Measurements from ENCODE around the gene RPL31. TPM values are rescaled to one million over a fixed set of nuclear protein-coding genes. Genes with fewer than 3 reads are reported as not detected.

RPL31 gene
- total and polyA plus RNA-seq, 8 donors: 272 to 7,137 (median 1,362) TPM

DNA sequence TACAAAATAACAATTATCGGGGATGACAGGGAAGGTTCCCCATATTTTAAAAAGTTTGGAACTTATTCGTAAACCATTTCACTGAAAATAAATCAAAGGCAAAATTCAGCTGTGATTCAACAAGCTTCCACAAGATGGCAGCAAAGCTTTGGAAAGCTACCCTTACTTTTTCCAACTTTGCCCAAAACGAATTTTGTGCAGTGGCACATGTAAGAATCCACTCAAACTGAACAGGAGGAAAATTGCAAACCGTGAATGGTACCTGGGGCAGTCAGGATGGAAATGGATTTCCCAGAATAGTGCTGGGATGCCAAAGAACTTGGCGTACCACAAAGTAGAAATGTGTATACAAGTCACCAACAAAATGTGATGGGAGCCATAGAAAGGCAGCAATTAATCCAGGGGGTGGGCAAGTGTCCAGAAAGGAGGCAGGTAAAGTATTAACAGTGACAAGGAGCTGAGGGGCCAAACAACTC lies 10.7 kb downstream of the RPL31 start:
- DNase-seq: peak in 1 of 2 donors; percentile 73
- Histone ChIP-seq H3K9me3 (no peaks in the 10 kb centered on the region), H3K36me3 (peaks cover 26 to 66% (median 54%) of the 10 kb centered on the region in 4 donors), H3K27me3 (no peaks in the 10 kb centered on the region), H3K4me3 (no peak overlapping the region), H3K27ac (no peak overlapping the region), H3K4me1 (peaks cover 0 to 24% (median 6%) of the 10 kb centered on the region in 4 donors)
- intact Hi-C loops (cut with DNase I; ENCODE audit: low total_unique reads): loop anchor here (5.0 kb wide), 1 partner anchor 135 kb away; no protein-coding TSS in a partner anchor
- TF ChIP-seq CTCF (IDR thresholded peaks at IDR 0.05): peak in 5 of 7 experiments; percentile 71 to 91 (median 83)
- TF ChIP-seq POLR2A (IDR thresholded peaks at IDR 0.05): no peak
- TF ChIP-seq POLR2AphosphoS5 (IDR thresholded peaks at IDR 0.05): peak in 1 of 3 donors; percentile 52
- TF ChIP-seq EP300 (IDR thresholded peaks at IDR 0.05): no peak
- WGBS, 5 donors: 28 to 40% (median 35%) methylated on average over 5 of the region's 5 CpGs

DNA sequence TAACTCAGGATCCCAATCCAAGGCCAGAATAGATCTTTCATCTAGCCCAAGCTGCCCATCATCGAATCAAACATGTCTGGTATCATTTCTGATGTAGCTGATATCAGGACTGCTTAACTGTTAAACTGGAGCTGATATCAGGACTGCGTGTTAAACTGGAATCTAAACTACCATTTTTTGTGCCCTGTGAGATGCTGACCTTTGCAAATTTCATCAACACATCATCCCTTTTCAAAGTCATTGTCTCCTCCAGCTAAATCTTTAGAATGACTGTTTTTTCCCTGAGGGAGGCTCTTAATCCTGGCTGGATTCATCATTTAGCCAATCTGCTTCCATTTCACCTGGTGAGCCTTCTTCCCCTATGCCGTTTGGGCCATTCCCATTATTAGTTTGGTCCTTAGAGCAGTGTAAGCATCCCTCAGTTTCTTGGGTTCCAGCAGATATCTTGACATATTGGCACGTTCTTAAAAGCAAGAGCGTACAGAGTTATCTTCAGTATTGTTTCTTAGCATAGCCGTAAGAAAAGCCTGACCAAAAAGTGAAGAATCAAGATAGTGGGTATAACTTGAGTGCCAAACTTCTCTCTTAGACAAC lies 12.3 kb downstream of the RPL31 start:
- peaks cover 21 to 62% (median 52%) of the 10 kb centered on the region in 4 donors for H3K36me3 ChIP-seq
- H3K9me3 ChIP-seq: no peaks in the 10 kb centered on the region
- no peak overlapping the region for H3K4me3 ChIP-seq
- DNase-seq: no peak
- no peak for TF ChIP-seq POLR2A (IDR thresholded peaks at IDR 0.05)
- TF ChIP-seq EP300 (IDR thresholded peaks at IDR 0.05): no peak
- TF ChIP-seq CTCF (IDR thresholded peaks at IDR 0.05): no peak
- no peak for TF ChIP-seq POLR2AphosphoS5 (IDR thresholded peaks at IDR 0.05)
- 55 to 77% (median 68%) methylated on average over 6 of the region's 6 CpGs for WGBS, 5 donors
- no peaks in the 10 kb centered on the region for H3K27me3 ChIP-seq
- peaks cover 0 to 21% (median 2%) of the 10 kb centered on the region in 4 donors for H3K4me1 ChIP-seq
- intact Hi-C loops (cut with DNase I; ENCODE audit: low total_unique reads): loop anchor here (5.0 kb wide), 1 partner anchor 133 kb away; no protein-coding TSS in a partner anchor
- no peak overlapping the region for H3K27ac ChIP-seq

DNA sequence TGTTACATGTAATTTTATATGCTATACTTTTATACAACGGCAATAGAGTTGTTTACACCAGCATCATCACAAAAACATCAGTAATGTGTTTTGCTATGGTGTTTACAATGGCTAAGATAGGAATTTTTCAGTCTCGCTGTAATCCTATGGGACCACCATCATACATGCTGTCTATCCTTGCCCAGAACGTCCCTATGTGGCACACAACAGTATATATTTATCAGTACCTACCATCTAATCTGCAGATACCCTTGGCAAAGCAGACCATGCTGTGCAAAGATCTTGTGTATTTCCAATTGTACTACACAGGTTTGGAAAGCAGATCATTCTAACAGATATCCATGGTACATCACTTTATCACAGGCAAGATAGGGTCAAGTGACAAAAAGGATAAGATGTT lies 15.3 kb downstream of the RPL31 start:
- peaks cover 0 to 7% (median 2%) of the 10 kb centered on the region in 4 donors for H3K4me1 ChIP-seq
- TF ChIP-seq CTCF (IDR thresholded peaks at IDR 0.05) (no peak), POLR2A (IDR thresholded peaks at IDR 0.05) (no peak), EP300 (IDR thresholded peaks at IDR 0.05) (no peak), POLR2AphosphoS5 (IDR thresholded peaks at IDR 0.05) (no peak)
- H3K36me3 ChIP-seq: peaks cover 13 to 65% (median 59%) of the 10 kb centered on the region in 4 donors
- no peaks in the 10 kb centered on the region for H3K27me3 ChIP-seq
- 64 to 73% (median 71%) methylated on average over 3 of the region's 3 CpGs for WGBS, 5 donors
- H3K4me3 ChIP-seq: no peak overlapping the region
- H3K27ac ChIP-seq: no peak overlapping the region
- intact Hi-C loops (cut with DNase I; ENCODE audit: low total_unique reads): no loop called here
- no peaks in the 10 kb centered on the region for H3K9me3 ChIP-seq
- DNase-seq: no peak

DNA sequence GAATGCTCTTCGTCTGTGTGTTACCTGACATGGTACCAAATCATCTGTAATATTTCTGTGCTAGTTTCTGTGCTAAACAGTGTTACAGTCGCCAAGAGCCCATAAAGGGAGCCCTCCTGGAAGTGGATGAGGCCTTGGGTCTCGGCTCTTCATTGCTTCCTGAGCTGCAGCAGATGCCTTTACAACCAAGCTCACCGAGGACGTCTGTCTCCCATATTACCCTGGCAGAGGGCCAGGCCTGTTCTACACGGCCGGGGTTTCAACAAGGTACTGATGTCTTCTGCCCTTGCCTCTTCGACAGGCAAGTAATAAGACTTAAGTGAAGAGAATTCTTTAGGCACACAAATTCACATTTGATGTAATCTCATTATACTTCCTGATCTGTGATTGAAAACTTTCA lies 16.8 kb downstream of the RPL31 start:
- DNase-seq: no peak
- intact Hi-C loops (cut with DNase I; ENCODE audit: low total_unique reads): no loop called here

More for the DNA sequence above, 16.8 kb downstream of the RPL31 start:
- Histone ChIP-seq H3K27ac (no peak overlapping the region), H3K9me3 (no peaks in the 10 kb centered on the region), H3K36me3 (peaks cover 13 to 77% (median 71%) of the 10 kb centered on the region in 4 donors), H3K4me3 (no peak overlapping the region), H3K4me1 (no peaks in the 10 kb centered on the region), H3K27me3 (no peaks in the 10 kb centered on the region)
- WGBS, 5 donors: 50 to 67% (median 59%) methylated on average over 8 of the region's 8 CpGs
- TF ChIP-seq POLR2AphosphoS5 (IDR thresholded peaks at IDR 0.05) (no peak), POLR2A (IDR thresholded peaks at IDR 0.05) (no peak), CTCF (IDR thresholded peaks at IDR 0.05) (no peak), EP300 (IDR thresholded peaks at IDR 0.05) (no peak)

All from stomach (tissue), 9 donors.